Activated CD8-positive, alpha-beta memory T cell treated with anti-CD3 and anti-CD28 coated beads, Interleukin-2, amount 50 U/mL, for 1 hour (primary cell): ENCODE data around the gene DLGAP4.
"Not testable (repeated sequence)": the region's sequence is repeated elsewhere in the genome, so short reads cannot be mapped to it uniquely, and the experiment has no call there.

Experiments
- DNase-seq: peaks from one replicate; pipeline ENCODE4 v3.0.0-alpha.2; 2020; ENCODE audit errors: extremely low read depth

The DLGAP4 gene

GRCh38 chr20:36473164-36473563 lies 167.0 kb downstream of the DLGAP4 start:
- DNase-seq: no peak

DNA sequence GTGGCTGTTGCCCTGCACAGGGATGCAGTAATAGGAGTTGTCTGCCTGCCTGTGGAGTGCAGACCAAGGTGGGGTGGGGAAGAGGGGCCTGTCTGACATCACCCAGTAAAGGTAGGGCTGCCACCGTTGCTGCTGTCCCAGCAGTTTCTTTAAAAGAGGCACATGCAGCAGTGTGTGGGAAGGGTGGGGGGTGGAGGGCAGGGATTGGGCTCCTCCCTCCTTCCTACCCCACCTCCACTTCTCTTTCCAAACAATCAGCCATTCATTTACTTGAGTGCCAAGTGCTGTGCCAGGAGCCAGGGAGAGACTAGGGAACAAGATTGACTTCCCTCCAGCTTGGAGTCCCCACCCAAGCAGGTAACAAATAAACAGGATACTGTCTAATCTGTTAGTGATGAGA lies 168.4 kb downstream of the DLGAP4 start:
- no peak for DNase-seq

DNA sequence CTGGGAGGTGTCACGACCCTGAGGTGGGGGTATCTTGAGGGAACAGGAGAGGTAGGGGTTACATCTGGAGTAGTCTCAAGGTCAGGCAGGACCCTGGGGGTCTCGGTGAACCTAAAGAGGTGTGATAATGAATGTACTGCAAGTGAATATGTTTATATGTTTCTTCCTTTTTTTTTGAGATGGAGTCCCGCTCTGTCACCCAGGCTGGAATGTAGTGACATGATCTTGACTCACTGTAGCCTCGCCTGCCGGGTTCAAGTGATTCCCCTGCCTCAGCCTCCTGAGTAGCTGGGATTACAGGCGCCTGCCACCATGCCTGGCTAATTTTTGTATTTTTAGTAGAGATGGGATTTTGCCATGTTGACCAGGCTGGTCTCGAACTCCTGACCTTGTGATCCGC lies 168.9 kb downstream of the DLGAP4 start:
- not testable (repeated sequence) for DNase-seq

- no peak for DNase-seq
Observed at GRCh38 chr20:36477475-36477874, 171.3 kb downstream of the DLGAP4 start.

DNA sequence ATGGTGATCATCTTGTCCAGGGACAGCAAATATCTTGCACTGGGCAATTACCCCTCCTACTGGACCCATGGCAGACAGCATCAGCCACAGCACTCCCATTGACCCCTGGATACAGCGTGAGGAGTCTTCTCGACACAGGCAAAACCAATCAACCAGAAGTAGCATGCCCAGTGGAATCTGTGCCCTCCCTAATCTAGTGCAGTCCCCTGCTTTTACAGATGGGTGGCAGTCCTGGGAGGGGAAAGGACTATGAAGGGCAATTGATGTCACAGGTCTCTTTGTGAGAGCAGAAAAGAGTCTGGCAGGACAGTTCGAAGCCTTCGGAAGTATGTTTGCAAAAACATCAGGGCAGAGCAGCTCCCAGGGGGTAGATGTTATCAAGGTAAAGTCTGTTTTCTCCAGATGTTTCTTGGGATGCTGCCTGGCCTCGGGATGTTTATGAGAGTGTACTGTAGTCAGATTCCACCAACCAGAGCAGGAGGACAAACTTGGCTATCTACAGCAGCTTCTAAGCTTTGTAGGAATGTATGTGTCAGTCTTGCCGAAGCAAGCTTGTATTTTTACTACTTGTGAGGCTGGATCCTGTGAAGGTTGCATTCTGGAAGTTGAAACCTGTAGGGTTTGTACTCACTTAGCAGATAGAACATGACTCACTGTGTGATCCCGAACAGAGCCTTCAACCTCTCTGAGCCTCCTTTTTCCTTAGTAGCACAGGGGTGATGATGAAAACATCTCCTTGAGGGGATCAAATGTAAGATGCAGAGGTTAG lies 172.2 kb downstream of the DLGAP4 start:
- no peak for DNase-seq

GRCh38 chr20:36479938-36480337 lies 173.8 kb downstream of the DLGAP4 start:
- DNase-seq: no peak

DNA sequence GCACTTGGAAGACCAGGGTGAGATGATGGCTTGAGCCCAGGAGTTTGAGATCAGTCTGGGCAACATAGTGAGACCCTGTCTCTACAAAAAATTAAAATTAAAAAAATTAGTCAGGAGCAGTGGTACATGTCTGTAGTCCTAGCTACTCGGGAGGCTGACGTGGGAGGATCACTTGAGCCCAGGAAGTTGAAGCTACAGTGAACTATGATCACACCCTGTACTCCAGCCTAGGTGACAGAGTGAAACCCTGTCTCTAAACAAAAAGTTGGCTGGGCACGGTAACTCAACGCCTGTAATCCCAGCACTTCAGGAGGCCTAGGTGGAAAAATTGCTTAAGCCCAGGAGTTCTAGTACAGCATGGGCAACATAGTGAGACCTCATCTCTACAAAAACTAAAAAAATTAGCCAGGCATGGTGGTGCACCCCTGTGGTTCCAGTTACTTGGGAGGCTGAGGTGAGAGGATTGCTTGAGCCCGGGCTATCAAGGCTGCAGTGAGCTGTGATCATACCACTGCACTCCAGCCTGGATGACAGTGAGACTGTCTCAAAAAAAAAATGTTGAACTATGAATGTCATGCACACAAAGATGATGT lies 174.4 kb downstream of the DLGAP4 start:
- DNase-seq: no peak

DNA sequence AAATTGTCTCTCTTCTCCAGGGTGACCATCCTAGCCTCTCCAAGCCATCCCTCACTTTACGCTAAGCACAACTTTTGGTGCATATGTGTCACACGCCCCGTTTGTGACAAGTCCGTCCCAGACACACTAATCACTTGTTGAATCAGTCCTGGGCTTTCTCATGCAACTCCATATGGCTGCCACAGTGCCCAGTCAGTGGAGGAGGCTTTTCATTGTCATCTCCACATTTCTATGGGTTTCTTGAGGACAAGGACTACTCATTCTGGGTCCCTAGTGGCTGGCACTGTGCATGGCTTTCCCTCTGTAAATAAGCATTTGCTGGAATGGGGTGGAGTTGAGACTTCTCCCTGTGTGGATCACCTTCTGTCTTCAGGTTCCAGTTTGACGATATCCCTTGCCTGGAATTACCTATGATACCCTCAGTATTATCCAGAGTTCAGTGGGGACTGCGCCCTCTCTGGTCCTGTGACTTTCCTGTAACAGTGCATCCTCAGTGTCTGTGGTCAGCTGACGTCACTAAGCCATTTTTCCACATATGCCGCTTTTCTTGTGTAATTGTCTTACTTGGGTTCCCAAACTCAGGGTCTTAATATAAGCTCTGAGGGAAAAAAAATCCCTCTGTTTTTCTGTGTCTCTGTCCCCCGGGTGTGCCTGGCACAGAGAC lies 175.4 kb downstream of the DLGAP4 start:
- DNase-seq: no peak

DNA sequence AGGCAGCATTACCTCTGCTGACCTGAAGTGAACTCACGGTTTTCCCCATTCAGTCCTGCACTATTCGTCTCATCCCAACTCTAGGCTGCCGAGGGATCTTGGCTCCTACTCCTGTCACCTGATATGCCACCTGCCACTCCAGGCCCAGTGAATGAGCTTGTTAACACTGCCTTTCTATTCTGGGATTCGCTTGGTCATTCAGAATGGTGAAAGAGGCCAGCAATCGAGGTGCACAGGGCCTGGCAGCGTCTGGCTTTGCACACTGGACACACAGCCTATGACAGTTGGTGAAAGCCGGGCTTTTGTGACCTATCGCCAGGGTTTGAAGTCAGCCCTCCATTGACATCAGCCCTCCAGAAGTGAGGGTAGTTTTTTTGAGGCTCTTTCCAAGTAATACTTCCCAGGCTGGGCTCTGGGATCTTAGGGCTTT lies 175.9 kb downstream of the DLGAP4 start:
- no peak for DNase-seq

DNA sequence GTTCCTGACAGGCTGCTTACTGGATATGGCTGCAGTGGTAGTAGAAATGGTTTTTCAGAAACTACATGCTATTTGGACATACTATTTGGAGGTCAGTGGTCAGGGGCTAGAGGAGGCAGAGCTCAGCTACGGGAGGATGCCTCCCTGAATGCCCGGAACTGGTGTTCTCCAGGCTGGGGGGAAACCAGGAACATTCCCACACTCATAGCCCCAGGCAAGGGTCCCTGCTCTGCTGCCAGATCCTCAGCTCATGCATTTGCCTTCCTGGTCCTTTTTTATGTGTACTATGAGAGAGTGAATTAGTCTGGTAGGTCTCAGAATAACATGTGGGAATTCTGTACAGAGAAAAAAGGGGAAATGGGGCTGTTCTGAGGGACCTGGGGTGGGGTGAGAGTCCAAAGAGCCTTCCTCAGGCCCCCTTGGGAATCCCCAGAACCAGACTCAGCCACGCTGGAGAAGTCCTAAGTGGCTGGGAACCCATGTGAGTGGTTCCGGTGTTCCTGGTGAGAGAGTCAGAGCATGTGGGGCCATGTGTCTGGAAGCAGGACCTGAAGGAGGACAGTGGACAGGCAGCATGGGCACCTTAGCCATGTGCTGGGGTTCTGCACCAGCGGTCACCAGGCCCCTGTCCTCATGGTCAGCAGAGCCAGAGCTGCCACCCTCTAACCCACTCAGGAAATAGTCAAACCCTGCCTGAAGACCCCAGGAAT lies 177.2 kb downstream of the DLGAP4 start:
- no peak for DNase-seq

DNA sequence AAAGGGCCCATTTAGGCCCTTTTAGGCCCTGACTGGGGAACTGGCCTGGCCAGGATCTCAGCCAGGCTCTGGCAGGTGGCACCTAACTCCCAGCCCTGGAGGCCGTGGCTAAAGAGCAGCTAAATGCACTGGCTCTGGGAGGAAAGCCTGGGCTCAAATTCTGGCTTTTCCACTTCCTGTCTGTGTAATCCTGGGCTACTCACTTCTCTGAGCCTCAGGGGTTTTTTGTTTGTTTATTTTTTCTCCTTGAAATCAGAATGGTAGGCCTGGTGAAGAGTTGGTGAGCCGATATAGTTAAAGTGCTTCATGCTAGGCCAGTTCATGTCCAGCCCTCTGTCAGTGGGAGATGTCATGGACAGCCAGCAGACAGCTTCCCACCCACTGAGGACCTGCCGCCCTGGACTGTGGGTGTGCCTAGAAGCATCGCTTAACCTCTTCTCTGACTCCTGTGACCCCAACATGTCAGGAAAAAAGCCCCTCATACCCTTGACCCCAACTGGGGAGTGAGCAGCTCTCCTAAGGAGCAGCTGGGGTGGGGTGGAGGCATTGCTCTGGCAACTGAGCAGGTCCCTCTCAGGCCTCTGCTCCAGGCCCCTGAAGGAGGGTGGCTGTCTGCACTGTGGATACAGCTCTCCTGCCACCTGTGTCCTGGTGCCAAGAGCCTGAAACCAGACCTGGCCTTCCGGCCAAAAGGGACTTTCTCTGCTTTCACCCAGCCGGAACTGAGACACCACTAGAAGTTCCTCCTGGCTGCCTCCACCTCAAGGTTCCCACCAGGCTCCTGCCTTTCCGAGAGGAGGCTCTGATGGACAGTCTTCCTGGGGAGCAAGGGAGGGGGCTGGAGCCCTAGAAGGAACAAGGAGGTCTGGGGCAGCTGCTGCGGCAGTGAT lies 178.0 kb downstream of the DLGAP4 start:
- no peak for DNase-seq

DNA sequence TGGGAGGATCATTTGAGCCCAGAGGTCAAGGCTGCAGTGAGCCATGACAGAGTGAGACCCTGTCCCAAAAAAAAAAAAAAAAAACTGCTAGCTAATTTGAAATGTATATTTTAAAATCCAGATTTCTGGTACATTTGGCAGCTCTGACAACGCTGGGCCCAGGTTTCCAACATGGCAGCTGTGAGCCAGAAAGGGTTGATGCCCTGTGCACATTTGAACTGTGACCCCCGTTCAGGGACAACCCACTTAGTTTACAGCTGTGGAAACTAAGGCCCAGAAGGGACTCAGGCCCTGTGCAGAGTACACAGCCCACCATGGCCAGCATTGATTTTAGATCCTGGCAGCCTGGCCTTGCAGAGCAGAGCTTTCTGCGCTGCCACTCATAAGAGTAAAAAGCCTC lies 179.1 kb downstream of the DLGAP4 start:
- no peak for DNase-seq

DNA sequence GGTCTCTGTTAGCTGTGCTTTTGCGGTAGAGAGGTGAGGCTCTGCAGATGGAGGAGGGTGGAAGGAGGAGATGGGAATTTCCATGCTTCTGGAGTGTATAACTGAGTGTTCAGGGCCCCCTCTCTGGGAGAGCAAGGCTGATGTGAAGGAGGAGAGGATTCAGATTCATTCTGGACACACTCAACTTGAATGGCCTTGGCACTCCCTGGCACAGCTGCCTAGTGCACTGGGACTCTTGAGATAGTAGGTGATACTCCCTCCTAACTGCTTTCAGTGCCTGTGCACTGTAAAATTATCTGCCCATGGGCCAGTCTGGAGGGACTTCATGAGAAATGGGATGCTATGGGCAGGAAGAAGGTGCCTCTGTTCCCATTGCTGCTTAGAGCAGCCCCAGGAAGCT lies 180.9 kb downstream of the DLGAP4 start:
- DNase-seq: no peak

GRCh38 chr20:36490191-36490590 lies 184.1 kb downstream of the DLGAP4 start:
- DNase-seq: no peak

DNA sequence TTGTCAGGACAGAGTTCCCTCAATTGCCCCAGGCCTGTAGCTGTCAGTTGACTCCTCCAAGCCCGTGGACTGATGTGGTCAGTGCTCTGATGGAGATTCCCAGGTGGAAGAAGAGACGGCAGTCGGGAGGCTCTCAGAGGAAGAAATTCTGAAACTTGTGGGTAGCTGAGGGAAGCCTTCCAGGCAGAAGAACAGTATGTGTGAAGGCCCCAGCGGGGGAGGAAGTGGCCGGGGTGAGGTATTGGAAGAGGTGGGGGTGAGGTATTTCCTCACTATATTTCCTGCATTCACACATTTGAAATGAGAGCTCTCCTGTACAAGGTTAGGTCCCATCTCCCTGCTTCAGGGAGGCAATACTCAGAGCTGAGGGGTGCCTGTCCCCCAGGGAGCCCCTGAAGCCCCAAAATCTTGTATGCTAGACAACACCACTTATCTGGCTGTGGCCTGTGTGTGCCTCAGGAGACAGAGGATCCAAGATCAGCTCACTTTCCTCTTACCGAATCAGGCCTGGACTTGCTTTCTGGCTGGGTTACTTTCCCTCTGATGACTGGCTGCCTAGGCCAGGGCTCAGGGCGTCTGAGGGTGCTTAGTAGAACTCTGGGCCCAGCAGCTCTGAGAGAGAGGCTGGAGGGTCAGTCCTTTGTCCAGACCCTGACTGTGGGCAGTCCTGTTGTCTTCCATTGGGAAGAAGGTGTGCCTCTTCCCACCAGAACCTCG lies 185.9 kb downstream of the DLGAP4 start:
- DNase-seq: no peak

- DNase-seq: no peak
Observed at GRCh38 chr20:36493051-36493800, 187.1 kb downstream of the DLGAP4 start.

GRCh38 chr20:36493801-36494114 lies 187.6 kb downstream of the DLGAP4 start:
- DNase-seq: no peak

GRCh38 chr20:36496707-36497669 lies 190.8 kb downstream of the DLGAP4 start:
- DNase-seq: no peak

GRCh38 chr20:36497856-36498255 lies 191.7 kb downstream of the DLGAP4 start:
- DNase-seq: no peak
